Endodermal cell (in vitro differentiated cells): ENCODE measurements around the gene TMA16. TPM values are rescaled to one million over a fixed set of nuclear protein-coding genes. Genes with fewer than 3 reads are reported as not detected.

Experiments used
- DNase-seq: peaks from one replicate; pipeline ENCODE4 v3.0.0-alpha.2; 2017
- H3K27ac ChIP-seq: 2 replicates; pipeline ENCODE4 v1.5.1; 2013; ENCODE audit warnings: mild to moderate bottlenecking, low read depth, low read length, moderate library complexity
- H3K27me3 ChIP-seq: 2 replicates; pipeline ENCODE4 v1.6.1; 2013; ENCODE audit warnings: mild to moderate bottlenecking, low read length, moderate library complexity; ENCODE audit not compliant: insufficient read depth, control insufficient read depth, poor library complexity, severe bottlenecking
- H3K36me3 ChIP-seq: 2 replicates; pipeline ENCODE4 v1.7.0; 2013; ENCODE audit warnings: mild to moderate bottlenecking, low read length, moderate library complexity; ENCODE audit not compliant: control insufficient read depth, insufficient read depth
- H3K4me1 ChIP-seq: one replicate; pipeline ENCODE4 v1.7.0; 2013; ENCODE audit warnings: low read length; ENCODE audit not compliant: control insufficient read depth, insufficient read depth
- H3K4me3 ChIP-seq: 2 replicates; pipeline ENCODE4 v1.5.1; 2013; ENCODE audit warnings: mild to moderate bottlenecking, low read length, moderate library complexity
- H3K9ac ChIP-seq: 2 replicates; pipeline ENCODE4 v1.6.1; 2013; ENCODE audit warnings: mild to moderate bottlenecking, low read length, moderate library complexity; ENCODE audit not compliant: poor library complexity, severe bottlenecking; ENCODE audit errors: extremely low read depth
- H3K9me3 ChIP-seq: 2 replicates; pipeline ENCODE4 v1.6.1; 2013; ENCODE audit warnings: mild to moderate bottlenecking, low read length, moderate library complexity; ENCODE audit not compliant: control insufficient read depth
- H3K27ac Mint-ChIP-seq: 2 replicates; pipeline ENCODE4 v1.8.0; 2020; ENCODE audit warnings: mixed read lengths
- H3K27me3 Mint-ChIP-seq: 2 replicates; pipeline ENCODE4 v1.8.0; 2021; ENCODE audit warnings: mild to moderate bottlenecking, mixed read lengths; ENCODE audit not compliant: insufficient read depth
- H3K36me3 Mint-ChIP-seq: 2 replicates; pipeline ENCODE4 v1.8.0; 2020; ENCODE audit warnings: low read depth, mixed read lengths
- H3K4me1 Mint-ChIP-seq: 2 replicates; pipeline ENCODE4 v1.8.0; 2020; ENCODE audit warnings: mixed read lengths
- H3K4me3 Mint-ChIP-seq: 2 replicates; pipeline ENCODE4 v1.8.0; 2020; ENCODE audit warnings: mild to moderate bottlenecking, moderate library complexity, mixed read lengths
- H3K9me3 Mint-ChIP-seq: 2 replicates; pipeline ENCODE4 v1.8.0; 2020; ENCODE audit warnings: mild to moderate bottlenecking, mixed read lengths
- WGBS, 2 experiments: methylation state at CpG; one replicate each; pipeline versions ENCODE4 v1.1.5 to v1.1.7; 2013; ENCODE audit warnings: missing lambda C conversion rate in 2 of 2, mixed read lengths in 1 of 2; ENCODE audit not compliant: insufficient coverage in 1 of 2, insufficient read length in 1 of 2; 5-methylcytosine and 5-hydroxymethylcytosine counted together
- total RNA-seq, 2 donors: library from RNA; stranded (reverse); fragmentation: NEBNext Ultra II Directional in 1 of 2; extraction: Animal tissue kit (Norgen Biotek cat#: 25700) in 1 of 2; gene quantifications; 2 replicates in 1 of 2; 3 replicates in 1 of 2; pipeline ENCODE4 v1.2.1, GENCODE V29; 2021
- TF ChIP-seq, protein P1 (sequence below): fragments of 200-600 bp; sonication (generic); conservative IDR thresholded peaks from 2 replicates; pipeline ENCODE4 v1.5.0; 2021; ENCODE audit warnings: antibody characterized with exemption, mild to moderate bottlenecking

Gene TMA16
- total RNA-seq, 2 donors from 2014 or later, result 54.7 to 68.8 TPM

DNA sequence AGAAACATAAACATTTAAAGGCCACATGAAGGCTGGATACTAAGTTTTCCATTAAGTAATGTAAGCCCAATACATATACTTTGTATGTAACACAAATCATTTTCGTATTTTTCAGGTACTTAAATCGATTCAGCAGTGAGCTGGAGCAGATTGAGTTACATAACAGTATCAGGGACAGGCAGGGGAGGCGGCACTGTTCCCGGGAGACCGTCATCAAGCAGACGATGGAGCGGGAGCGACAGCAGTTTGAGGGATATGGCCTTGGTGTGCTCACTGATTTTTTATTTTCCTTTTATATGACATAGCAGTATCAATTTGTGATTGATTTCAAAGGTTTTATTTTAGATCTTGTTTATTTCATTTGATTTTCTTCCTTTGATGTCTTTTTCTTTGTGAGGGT, 20.7 kb downstream of the TMA16 start:
- no peak overlapping the region for H3K27ac ChIP-seq
- H3K27me3 ChIP-seq, result no peaks in the 10 kb centered on the region
- H3K4me3 ChIP-seq, result no peak overlapping the region
- H3K4me1 ChIP-seq, result no peaks in the 10 kb centered on the region
- no peak overlapping the region for H3K27ac Mint-ChIP-seq
- H3K36me3 Mint-ChIP-seq, result peaks cover 58% of the 10 kb centered on the region
- H3K4me1 Mint-ChIP-seq, result peaks cover 20% of the 10 kb centered on the region
- no peak for DNase-seq
- TF ChIP-seq, protein P1, sequence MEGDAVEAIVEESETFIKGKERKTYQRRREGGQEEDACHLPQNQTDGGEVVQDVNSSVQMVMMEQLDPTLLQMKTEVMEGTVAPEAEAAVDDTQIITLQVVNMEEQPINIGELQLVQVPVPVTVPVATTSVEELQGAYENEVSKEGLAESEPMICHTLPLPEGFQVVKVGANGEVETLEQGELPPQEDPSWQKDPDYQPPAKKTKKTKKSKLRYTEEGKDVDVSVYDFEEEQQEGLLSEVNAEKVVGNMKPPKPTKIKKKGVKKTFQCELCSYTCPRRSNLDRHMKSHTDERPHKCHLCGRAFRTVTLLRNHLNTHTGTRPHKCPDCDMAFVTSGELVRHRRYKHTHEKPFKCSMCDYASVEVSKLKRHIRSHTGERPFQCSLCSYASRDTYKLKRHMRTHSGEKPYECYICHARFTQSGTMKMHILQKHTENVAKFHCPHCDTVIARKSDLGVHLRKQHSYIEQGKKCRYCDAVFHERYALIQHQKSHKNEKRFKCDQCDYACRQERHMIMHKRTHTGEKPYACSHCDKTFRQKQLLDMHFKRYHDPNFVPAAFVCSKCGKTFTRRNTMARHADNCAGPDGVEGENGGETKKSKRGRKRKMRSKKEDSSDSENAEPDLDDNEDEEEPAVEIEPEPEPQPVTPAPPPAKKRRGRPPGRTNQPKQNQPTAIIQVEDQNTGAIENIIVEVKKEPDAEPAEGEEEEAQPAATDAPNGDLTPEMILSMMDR, result no peak
- peaks cover 96% of the 10 kb centered on the region for H3K36me3 ChIP-seq
- 97 to 98% methylated on average over 6 to 8 of the region's 8 CpGs for WGBS, 2 experiments
- no peak overlapping the region for H3K4me3 Mint-ChIP-seq
- H3K9ac ChIP-seq, result no peak overlapping the region
- no peaks in the 10 kb centered on the region for H3K9me3 Mint-ChIP-seq
- no peaks in the 10 kb centered on the region for H3K9me3 ChIP-seq
- no peaks in the 10 kb centered on the region for H3K27me3 Mint-ChIP-seq

DNA sequence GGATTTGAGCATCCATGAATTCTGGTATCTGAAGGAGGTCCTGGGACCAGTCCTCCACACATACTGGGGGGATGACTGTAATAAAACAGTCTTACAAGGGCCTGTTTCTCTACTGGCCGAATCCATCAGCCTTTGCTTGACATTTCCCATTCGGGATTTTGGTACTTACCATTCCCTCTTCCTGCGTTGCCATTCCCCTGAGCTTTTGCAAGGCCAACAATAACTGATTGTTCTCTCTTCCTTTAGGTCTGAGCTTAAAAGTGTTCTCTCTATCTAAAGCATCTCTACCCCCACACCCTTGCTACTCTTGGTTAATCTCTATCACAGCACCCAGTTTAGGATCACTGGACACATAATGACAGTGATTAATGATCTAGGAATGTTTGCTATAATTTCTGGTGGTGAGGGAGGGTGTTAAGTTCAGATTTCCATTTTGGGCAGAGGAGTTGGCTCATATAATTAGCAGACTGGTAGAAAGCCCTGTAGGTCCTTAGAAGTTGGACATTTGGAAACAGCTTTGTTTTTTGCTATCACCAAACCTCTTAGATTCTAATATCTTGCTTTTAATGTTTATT, 29.4 kb downstream of the TMA16 start:
- H3K27me3 ChIP-seq, result no peaks in the 10 kb centered on the region
- TF ChIP-seq, protein P1, result no peak

DNA sequence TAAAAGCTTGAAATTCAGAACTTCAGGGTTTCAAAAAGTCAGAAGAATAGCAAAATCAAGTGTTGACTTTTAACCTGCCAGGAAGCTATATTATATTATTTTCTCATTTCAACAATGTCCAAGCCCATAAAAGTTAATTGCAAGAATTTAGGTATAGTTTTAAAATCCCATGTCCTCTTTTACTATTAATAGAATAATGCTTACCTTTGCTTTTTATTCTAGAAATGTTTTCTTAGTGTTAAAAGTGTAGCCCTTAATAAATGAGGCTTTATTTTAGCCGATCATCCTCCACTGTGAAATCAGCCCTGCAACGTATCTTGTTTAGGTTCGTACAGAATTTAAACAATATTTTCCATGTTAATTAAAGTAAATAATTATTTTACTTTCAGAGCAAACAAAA, 31.5 kb downstream of the TMA16 start:
- Histone ChIP-seq H3K4me3 (no peak overlapping the region), H3K9me3 (no peaks in the 10 kb centered on the region), H3K4me1 (peaks cover 11% of the 10 kb centered on the region), H3K27me3 (no peaks in the 10 kb centered on the region), H3K27ac (no peak overlapping the region), H3K9ac (peak overlapping the region; percentile 27), H3K36me3 (peaks cover 77% of the 10 kb centered on the region)
- H3K9me3 Mint-ChIP-seq, result no peaks in the 10 kb centered on the region
- H3K4me3 Mint-ChIP-seq, result no peak overlapping the region
- DNase-seq, result no peak
- H3K27me3 Mint-ChIP-seq, result no peaks in the 10 kb centered on the region
- TF ChIP-seq, protein P1, result no peak
- H3K4me1 Mint-ChIP-seq, result peaks cover 22% of the 10 kb centered on the region
- H3K36me3 Mint-ChIP-seq, result peaks cover 53% of the 10 kb centered on the region
- H3K27ac Mint-ChIP-seq, result peak overlapping the region; percentile 36
- WGBS, 2 experiments, result 100% methylated on average over 1 of the region's 3 CpGs; no CpG with 5 or more reads in 1 of the 2 experiments

More for the DNA sequence above, 29.4 kb downstream of the TMA16 start:
- no peaks in the 10 kb centered on the region for H3K9me3 ChIP-seq
- peaks cover 77% of the 10 kb centered on the region for H3K36me3 ChIP-seq
- H3K9ac ChIP-seq, result no peak overlapping the region
- H3K27ac ChIP-seq, result no peak overlapping the region
- H3K4me3 ChIP-seq, result no peak overlapping the region
- Mint-ChIP-seq H3K4me1 (peaks cover 25% of the 10 kb centered on the region), H3K27me3 (no peaks in the 10 kb centered on the region), H3K36me3 (peaks cover 54% of the 10 kb centered on the region), H3K27ac (no peak overlapping the region), H3K9me3 (no peaks in the 10 kb centered on the region), H3K4me3 (no peak overlapping the region)
- 90 to 91% methylated on average over 3 of the region's 3 CpGs for WGBS, 2 experiments
- no peak for DNase-seq
- peaks cover 11% of the 10 kb centered on the region for H3K4me1 ChIP-seq
